Tibial nerve (tissue), 4 donors: ENCODE results near the gene INPP4B.

Experiments used
- EP300 ChIP-seq, 2 donors: sonication (generic); formaldehyde crosslinking; IDR thresholded peaks; one replicate each; pipeline ENCODE4 v1.6.1; 2017; ENCODE audit warnings: antibody characterized with exemption in 2 of 2, mild to moderate bottlenecking in 1 of 2
- TF ChIP-seq, protein P1 (sequence below), 5 experiments: fragments of 200-600 bp in 3 of 5; fragments of 450-650 bp in 2 of 5; sonication (generic) in 3 of 5; IDR thresholded peaks; one replicate each; pipeline ENCODE4 v1.5.1; 2016 to 2019; ENCODE audit warnings: antibody characterized with exemption in 5 of 5, mild to moderate bottlenecking in 3 of 5, moderate library complexity in 2 of 5

DNA sequence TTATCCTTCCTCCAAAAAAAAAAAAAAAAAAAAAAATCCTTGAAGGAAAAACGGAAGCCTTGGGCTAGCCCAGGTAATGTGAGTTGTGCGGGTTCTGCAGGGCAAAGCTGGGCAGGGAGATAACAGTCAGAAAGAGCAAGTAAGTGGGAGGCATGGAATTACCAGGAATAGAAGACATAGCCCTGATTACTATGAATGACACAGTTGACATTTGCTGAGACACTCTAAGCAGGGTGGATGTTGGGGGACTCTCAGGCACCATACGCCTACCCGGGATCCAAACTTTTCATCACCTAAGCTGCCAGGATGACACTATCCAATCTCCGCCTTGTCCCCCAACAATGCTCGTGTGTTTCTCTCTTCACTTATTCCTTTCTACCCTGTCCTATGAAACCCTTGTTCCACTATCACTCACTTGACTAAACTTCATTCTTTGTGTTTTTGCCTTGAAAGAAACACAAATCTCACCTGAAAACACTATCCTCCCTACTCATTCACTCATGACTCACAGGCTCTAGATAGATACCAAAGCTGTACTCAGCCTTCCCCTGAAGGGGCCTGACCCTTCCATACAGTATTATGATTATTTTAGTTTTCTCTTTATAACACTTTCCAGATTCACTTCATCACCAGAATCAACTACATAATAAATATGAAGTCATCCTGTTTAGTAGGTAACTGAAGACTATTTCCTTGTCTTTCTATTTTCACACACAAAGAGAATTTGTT, 158.4 kb downstream of the INPP4B start:
- TF ChIP-seq, protein P1, sequence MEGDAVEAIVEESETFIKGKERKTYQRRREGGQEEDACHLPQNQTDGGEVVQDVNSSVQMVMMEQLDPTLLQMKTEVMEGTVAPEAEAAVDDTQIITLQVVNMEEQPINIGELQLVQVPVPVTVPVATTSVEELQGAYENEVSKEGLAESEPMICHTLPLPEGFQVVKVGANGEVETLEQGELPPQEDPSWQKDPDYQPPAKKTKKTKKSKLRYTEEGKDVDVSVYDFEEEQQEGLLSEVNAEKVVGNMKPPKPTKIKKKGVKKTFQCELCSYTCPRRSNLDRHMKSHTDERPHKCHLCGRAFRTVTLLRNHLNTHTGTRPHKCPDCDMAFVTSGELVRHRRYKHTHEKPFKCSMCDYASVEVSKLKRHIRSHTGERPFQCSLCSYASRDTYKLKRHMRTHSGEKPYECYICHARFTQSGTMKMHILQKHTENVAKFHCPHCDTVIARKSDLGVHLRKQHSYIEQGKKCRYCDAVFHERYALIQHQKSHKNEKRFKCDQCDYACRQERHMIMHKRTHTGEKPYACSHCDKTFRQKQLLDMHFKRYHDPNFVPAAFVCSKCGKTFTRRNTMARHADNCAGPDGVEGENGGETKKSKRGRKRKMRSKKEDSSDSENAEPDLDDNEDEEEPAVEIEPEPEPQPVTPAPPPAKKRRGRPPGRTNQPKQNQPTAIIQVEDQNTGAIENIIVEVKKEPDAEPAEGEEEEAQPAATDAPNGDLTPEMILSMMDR (IDR thresholded peaks at IDR 0.05): no peak
- TF ChIP-seq EP300 (IDR thresholded peaks at IDR 0.05): no peak
